Stimulated activated CD8-positive, alpha-beta memory T cell treated with anti-CD3 and anti-CD28 coated beads, Interleukin-15, amount 100 ng/mL, for 4 hours (primary cell): ENCODE data around the gene AGBL5.
"Not testable (repeated sequence)": the region's sequence is repeated elsewhere in the genome, so short reads cannot be mapped to it uniquely, and the experiment has no call there.

Experiments used
- DNase-seq, 2 donors: peaks; one replicate each; pipeline ENCODE4 v3.0.0-alpha.2; 2020; ENCODE audit warnings: low read depth in 2 of 2

AGBL5 gene

DNA sequence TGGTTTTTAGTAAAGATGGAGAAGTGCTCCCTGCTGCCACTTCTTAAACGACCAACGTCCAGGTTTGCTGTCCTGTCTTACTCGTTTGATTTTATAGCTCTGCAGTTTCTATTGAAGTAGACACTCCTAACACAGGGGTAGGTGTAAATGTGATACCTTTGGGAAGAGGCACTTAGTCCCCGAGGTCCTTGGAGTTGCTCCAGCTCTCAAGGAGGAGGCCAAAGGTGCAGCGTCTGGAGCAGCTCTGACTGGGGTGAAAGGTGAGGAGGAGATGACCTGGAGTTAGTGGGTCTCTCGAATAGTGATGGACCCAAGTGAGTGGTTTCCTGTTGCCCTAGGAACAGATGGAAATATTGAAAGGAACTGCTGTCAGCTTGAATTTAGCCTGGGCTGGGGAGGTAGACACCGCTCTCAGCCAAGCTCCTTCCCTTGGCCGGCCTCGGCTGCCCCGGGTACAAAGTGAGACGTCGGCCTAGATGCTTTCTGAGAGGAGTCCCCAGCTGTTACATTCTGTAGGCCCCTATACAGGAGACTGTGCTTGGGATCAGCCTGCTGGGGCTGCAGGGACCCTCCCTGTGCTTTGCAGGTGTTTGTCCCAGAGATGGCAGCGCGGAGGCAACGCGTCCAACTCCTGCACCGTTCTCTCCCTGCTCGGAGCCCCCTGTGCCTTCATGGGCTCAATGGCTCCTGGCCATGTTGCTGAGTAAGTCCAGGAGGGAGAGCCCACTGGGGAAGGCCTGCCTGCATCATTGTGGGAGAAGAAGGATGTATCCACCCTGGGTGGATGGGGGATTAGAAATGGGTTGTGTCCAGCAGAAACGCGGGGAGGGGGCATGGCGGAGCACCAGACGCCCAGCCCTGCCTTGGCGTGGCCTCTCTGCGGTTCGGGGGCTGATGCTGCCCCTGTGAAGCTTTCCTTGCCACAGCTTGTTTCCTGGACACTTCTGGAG, 40.6 kb downstream of the AGBL5 start:
- no peak for DNase-seq

GRCh38 chr2:27092696-27093429, 41.4 kb downstream of the AGBL5 start:
- no peak for DNase-seq

DNA sequence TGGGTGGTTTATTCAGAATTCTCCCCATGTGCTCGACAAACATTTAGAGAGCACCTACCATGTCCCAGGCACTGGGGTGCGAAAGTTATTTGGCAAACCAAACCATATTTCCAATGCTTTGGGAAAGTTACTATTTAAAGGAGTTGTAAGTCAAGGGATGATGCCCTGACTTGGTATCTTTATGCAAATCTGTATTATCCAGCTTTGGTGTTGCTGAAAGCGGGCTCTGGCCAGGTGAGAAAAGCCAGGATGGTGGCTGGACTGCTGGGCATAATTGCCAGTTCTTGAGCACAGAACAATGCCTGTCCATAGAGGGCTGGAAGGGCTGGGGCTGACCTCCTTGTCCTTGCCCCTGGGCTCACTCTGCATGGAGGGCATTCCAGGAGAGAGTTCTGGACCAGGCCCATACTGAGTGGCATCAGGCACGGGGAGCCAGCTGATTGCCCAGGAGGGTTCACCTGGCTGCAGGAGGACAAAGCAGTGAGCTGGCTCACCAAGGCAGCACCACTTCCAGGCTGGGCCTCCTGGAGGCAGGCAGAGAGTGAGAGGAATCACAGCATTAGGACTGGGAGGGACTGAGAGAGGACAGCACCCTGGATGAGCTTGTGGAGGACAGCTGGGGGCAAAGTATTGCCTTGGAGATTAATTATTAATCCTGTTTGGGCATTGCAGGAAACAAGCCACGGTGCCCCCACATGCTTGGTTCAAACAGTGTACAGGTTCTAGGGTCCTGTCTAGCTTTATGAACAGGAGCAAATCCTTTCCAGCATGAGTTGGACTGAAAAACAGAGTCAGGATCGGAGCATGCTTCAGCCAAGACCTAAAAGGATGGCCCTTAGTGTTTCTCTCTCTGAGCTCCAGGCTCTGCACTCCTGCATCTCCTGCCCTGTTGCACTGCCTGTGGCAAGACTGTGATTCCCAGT, 42.2 kb downstream of the AGBL5 start:
- DNase-seq = no peak

DNA sequence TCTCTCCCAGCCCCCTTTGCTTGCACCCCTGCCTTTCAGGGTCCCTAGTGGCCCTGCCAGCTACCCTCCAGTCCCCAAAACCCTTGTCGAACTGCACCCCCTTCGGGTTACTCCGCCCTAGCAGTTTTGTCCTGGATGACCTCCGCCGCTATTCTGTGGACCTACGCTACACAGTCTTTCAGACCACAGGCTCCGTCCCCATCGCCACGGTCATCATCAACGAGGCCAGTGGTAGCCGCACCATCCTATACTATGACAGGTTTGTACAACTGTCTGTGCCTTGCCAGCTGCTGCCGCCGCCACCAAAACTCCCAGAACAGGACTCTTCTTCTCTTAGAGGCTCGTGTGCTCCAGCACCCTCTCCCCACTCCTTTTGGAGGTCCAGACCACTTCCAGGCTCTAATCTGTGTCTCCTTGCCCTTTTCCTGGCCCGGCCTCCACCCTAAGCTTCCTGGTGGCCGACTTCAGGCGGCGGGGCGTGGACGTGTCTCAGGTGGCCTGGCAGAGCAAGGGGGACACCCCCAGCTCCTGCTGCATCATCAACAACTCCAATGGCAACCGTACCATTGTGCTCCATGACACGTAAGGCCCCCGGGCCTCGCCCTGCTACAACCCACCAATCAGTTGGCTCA, 43.0 kb downstream of the AGBL5 start:
- no peak for DNase-seq

DNA sequence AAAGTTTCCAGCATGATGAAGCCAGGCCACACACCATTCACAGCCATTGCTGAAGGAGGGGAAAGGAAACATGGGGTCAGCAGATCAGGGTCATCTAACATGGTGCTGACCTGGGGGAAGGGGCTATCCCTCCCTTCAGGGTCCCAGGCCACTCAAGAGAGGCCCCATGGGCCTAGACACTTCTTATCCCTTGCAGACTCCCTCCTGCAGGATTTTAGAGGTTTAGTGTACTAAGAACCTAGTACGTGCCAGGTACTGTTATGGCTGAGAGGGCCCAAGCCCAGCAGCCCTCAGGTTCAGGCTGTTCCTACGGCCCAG, 43.9 kb downstream of the AGBL5 start:
- DNase-seq = no peak

GRCh38 chr2:27095745-27096651, 44.5 kb downstream of the AGBL5 start:
- no peak for DNase-seq

DNA sequence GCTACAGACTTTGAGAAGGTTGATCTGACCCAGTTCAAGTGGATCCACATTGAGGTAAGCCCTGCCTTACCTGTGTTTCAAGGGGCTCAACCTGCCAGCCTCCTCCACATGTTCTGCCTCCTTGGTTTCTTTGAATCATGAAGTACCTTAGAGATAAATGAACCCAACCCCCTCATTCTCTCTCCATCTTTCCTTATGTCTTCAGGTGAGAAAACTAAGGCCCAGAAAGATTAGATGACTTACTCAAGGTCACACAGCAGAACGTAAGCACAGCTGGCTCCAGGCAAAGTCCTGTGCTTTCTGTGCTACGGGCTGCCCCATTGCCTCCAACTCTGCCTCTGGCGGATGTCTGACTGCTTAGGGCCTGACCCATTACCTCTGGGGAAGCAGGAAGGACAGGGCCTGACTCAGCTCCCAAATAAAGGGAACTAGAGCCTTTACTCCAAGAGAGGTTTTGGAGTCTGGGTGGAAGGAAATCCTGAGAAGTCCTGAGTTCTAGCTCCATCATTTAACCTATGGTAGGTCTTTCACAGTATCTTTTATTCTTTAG, 45.4 kb downstream of the AGBL5 start:
- no peak for DNase-seq

DNA sequence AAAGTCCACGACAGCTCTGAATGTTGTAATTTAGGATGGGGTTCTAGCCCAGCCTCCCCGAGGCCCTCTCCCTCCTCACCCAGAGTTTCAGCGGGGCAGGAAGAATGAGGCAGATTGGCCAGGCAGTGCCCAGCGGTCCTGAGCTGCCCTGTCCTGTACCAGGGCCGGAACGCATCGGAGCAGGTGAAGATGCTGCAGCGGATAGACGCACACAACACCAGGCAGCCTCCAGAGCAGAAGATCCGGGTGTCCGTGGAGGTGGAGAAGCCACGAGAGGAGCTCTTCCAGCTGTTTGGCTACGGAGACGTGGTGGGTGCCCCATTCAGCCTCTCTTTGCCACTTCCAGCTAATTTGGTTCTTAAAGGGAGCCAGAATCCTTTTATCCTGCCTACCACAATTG, 45.9 kb downstream of the AGBL5 start:
- DNase-seq = no peak

DNA sequence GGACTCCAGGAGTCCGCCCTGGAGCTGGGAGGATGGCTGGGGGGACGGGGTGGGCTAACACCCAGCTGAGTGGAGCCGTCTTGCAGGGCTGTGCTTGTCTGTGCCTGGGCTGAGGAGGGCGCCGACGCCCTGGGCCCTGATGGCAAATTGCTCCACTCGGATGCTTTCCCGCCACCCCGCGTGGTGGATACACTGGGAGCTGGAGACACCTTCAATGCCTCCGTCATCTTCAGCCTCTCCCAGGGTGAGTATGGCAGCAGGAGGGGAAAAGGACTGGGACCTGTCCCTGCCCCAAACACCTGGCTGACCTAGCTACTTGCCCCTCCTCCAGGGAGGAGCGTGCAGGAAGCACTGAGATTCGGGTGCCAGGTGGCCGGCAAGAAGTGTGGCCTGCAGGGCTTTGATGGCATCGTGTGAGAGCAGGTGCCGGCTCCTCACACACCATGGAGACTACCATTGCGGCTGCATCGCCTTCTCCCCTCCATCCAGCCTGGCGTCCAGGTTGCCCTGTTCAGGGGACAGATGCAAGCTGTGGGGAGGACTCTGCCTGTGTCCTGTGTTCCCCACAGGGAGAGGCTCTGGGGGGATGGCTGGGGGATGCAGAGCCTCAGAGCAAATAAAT, 48.0 kb downstream of the AGBL5 start:
- DNase-seq = no peak

- DNase-seq = no peak
Observed at GRCh38 chr2:27100036-27100435, 48.6 kb downstream of the AGBL5 start.

DNA sequence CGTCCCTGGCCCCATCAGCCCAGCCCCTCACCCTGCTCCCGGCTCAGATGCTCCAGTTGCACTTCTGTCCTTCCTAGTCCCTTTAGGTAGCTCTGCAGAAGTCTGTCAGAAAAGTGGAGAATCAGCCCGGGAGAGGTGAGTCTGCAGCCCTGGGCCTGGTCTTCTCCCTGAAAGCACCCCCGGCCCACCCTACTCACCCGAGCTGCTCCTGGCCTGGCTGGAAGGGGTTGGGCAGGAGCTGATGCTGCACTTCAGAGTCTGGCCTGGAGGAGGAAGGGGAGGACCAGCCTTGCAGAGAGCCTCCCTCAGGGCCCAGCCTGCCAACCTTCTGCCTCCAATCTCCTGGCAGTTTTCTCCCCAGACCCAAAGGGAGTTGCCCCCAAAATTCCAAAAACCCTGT, 50.9 kb downstream of the AGBL5 start:
- DNase-seq = no peak

DNA sequence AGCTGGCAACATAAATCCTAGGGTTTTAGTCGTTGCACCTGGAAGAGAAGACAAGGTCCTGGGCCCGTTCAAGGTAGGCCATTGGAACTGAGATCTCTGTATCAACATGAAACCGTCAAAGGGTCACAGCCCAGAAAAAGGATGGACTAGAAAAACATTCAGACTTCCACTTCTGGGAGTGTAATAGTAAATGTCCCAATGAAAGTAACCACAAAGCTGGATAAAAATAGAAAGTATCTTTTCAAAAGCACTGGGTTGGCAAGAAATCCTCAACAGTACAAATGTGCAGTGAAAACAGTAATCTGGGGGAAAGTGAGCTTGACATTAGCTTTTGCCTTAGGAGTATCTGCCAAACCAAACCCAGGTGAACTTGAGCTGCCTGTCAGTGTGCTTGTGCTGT, 54.5 kb downstream of the AGBL5 start:
- DNase-seq = no peak

DNA sequence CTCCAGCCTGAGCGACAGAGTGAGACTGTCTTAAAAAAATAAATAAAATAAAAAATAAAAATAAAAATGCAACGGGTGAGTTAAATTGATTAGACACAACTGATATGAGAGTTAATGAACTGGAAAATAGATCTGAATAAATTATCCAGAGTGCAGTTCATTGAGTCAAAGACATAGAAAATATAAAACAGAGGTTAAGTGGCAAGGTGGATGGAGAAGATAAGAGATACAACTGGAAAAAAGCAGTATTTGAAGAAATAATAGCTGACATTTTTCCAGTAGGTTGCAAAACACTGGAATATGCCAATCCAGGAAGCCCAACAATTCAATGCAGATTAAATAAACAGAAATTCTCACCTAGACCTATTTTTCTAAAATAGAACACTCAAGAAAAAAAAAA, 56.8 kb downstream of the AGBL5 start:
- no peak for DNase-seq

- DNase-seq = no peak
Observed at GRCh38 chr2:27109083-27109482, 57.6 kb downstream of the AGBL5 start.

DNA sequence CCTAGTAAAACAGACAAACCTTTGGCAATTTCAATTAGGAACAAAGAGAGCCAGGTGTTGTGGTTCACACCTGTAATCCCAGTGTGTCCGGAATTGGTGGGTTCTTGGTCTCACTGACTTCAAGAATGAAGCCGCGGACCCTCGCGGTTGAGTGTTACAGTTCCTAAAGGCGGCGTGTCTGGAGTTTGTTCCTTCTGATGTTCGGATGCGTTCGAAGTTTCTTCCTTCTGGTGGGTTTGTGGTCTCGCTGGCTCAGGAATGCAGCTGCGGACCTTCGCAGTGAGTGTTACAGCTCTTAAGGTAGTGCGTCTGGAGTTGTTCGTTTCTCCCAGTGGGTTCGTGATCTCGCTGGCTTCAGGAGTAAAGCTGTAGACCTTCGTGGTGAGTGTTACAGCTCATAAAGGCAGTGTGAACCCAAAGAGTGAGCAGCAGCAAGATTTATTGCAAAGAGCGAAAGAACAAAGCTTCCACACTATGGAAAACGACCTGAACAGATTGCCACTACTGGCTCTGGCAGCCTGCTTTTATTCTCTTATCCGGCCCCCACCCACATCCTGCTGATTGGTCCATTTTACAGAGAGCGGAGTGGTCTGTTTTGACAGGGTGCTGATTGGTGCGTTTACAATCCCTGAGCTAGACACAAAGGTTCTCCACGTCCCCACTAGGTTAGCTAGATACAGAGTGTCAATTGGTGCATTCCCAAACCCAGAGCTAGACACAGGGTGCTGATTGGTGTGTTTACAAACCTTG, 59.3 kb downstream of the AGBL5 start:
- DNase-seq = not testable (repeated sequence)

DNA sequence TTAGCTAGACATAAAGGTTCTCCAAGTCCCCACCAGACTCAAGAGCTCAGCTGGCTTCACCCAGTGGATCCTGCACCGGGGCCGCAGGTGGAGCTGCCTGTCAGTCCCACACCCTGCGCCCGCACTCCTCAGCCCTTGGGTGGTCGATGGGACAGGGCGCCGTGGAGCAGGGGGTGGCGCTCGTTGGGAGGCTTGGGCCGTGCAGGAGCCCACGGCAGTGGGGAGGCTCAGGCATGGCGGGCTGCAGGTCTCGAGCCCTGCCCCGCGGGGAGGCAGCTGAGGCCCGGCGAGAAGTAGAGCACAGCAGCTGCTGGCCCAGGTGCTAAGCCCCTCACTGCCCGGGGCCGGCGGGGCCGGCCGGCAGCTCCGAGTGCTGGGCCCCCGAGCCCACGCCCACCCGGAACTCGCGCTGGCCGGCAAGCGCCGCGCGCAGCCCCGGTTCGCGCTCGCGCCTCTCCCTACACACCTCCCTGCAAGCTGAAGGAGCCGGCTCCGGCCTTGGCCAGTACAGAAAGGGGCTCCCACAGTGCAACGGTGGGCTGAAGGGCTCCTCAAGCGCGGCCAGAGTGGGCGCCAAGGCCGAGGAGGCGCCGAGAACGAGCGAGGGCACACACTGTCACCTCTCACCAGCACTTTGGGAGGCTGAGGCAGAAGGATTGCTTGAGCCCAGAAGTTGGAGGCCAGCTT, 60.1 kb downstream of the AGBL5 start:
- not testable (repeated sequence) for DNase-seq

DNA sequence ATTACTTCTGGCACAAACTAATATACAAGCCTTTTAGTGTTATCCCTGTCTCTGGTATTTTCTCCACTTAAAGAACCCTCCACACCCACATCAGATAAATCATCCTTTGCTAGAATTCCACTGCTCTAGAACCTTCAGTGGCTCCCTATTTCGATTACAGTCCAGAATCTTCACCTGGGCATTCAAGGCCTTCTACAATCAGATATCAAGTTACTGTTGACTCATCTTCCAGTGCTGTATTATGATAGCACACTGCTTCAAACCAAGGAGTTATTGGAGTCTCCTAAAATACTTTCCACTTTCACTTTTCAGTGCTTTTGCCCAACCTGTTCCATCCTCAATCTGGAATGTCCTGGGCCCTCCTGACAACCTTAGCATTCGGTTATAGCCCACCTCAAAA, 64.1 kb downstream of the AGBL5 start:
- no peak for DNase-seq

DNA sequence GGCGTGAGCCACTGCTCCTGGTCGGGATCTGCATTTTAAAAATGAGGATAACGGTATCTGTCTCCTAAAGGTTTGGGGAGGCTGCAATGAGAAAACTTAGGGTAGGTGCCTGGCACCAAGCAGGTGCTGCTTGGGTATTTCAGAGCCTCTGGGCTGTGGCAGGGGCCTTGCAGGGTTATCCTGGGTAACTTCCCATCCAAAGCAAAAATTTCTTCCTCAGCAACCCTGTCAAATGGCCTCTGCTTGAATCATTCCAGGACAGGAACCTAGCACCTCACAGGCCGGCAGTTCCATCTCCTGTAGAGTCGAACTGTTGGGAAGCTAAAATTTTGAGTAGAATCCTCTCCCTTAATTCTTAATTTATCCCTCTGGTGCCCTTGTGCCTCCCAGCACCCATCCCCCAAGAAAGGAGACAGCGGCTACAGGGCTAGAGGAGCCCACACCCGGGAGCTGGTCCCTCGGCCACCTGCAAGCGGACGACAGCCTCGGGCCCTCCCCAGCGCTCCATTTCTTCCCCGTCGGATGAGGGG, 66.6 kb downstream of the AGBL5 start:
- no peak for DNase-seq
